IPS-18a (cell line): ENCODE measurements around the gene FAM43A.

ENCODE experiments used
- H3K27ac ChIP-seq: one replicate; pipeline ENCODE4 v1.5.1; 2013; ENCODE audit warnings: low read length
- H3K27me3 ChIP-seq: one replicate; pipeline ENCODE4 v1.6.1; 2013; ENCODE audit warnings: mild to moderate bottlenecking, low read length; ENCODE audit not compliant: control insufficient read depth, insufficient read depth
- H3K36me3 ChIP-seq: one replicate; pipeline ENCODE4 v1.6.1; 2013; ENCODE audit warnings: low read depth, low read length; ENCODE audit not compliant: control insufficient read depth
- H3K4me1 ChIP-seq: one replicate; pipeline ENCODE4 v1.6.1; 2013; ENCODE audit warnings: low read depth, low read length; ENCODE audit not compliant: control insufficient read depth
- H3K4me3 ChIP-seq: one replicate; pipeline ENCODE4 v1.5.1; 2013; ENCODE audit warnings: low read length
- H3K9ac ChIP-seq: one replicate; pipeline ENCODE4 v1.6.1; 2013; ENCODE audit warnings: mild to moderate bottlenecking, low read length, moderate library complexity
- H3K9me3 ChIP-seq: one replicate; pipeline ENCODE4 v1.6.1; 2013; ENCODE audit warnings: low read depth, low read length; ENCODE audit not compliant: control insufficient read depth

Gene FAM43A, protein sequence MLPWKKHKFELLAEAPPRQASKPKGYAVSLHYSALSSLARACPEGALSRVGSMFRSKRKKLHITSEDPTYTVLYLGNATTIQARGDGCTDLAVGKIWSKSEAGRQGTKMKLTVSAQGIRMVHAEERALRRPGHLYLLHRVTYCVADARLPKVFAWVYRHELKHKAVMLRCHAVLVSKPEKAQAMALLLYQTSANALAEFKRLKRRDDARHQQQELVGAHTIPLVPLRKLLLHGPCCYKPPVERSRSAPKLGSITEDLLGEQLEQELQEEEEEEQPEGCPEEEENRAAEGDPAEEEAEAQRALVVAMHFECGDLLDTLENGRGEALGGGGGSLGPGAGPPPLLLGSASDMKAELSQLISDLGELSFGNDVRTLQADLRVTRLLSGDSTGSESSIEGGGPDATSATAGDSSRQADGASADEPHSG

DNA sequence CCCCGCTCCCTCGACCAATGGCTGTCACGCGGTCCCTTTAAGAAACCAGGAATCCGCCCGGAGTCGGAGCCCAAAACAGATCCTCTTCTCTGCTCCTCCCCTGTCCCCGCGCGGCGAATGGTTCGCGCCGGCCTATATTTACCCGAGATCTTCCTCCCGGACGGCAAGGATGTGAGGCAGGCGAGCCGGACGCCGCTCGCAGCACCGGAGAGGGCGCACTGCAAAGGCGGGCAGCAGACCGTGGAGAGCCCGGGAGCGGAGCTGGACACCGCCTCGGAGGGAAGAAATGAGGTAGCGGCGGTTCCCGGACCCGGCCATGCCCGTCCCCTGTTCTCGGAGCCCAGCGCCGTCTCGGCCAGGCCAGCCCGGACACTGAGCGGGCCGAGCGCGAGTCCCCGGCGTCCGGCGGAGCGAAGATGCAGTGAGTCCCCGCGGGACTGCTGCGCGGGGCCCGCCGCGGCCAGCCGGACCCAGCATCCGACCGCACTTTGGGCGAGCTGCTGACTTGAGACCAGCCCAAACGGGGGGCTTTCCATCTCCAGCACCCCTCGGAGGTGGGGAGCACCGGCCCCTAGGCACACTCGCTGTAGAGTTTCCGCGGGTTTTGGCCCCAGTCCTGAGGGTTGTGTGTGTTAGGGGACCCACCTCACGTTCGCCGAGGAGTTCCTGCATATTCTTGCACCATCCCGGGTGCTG, at the start of gene FAM43A:
TSS of gene FAM43A (plus strand) at position 166 of the 696 bp plus-strand sequence. CDS start 944 bp downstream, outside the sequence.
- no peak within 1 kb of the TSS for H3K27ac ChIP-seq
- peaks cover 5% of the 10 kb centered on the region for H3K4me1 ChIP-seq

GRCh38 chr3:194637066-194637465, 48.6 kb upstream of the FAM43A start:
- Histone ChIP-seq H3K4me1 (peaks cover 5% of the 10 kb centered on the region), H3K9ac (no peak overlapping the region), H3K36me3 (peaks cover 11% of the 10 kb centered on the region), H3K4me3 (no peak overlapping the region), H3K9me3 (no peaks in the 10 kb centered on the region), H3K27me3 (no peaks in the 10 kb centered on the region), H3K27ac (no peak overlapping the region)

More for the DNA sequence above, at the start of gene FAM43A:
- Histone ChIP-seq H3K4me3 (peak within 1 kb of the TSS; percentile 78), H3K9me3 (no peaks in the 10 kb centered on the region), H3K9ac (peak within 1 kb of the TSS; percentile 18), H3K36me3 (no peaks in the 10 kb centered on the region), H3K27me3 (peaks cover 36% of the 10 kb centered on the region)

GRCh38 chr3:194637541-194638400, 47.9 kb upstream of the FAM43A start:
- Histone ChIP-seq H3K27me3 (no peaks in the 10 kb centered on the region), H3K27ac (no peak overlapping the region), H3K9me3 (no peaks in the 10 kb centered on the region), H3K36me3 (peaks cover 18% of the 10 kb centered on the region), H3K9ac (no peak overlapping the region), H3K4me3 (no peak overlapping the region), H3K4me1 (peaks cover 5% of the 10 kb centered on the region)

GRCh38 chr3:194638991-194639605, 46.6 kb upstream of the FAM43A start:
- H3K36me3 ChIP-seq: peaks cover 29% of the 10 kb centered on the region
- H3K9ac ChIP-seq: no peak overlapping the region
- no peaks in the 10 kb centered on the region for H3K9me3 ChIP-seq
- H3K27ac ChIP-seq: no peak overlapping the region
- no peak overlapping the region for H3K4me3 ChIP-seq
- peaks cover 5% of the 10 kb centered on the region for H3K4me1 ChIP-seq
- H3K27me3 ChIP-seq: no peaks in the 10 kb centered on the region

DNA sequence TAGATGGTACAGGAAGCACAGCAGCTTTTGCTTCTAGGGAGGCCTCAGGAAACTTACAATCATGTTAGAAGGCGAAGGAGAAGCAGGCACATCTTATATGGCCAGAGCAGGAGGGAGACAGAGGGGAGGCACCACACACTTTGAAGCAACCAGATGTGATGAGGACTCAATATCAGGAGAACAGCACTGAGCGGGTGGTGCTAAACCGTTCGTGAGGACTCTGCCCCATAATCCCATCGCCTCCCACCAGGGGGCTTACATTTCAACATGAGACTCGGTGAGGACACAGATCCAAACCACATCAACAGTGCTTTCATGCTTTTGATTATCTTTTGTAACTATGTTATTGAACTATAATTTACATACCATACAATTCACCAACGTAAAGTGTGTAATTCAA, 44.9 kb upstream of the FAM43A start:
- Histone ChIP-seq H3K36me3 (peaks cover 41% of the 10 kb centered on the region), H3K27me3 (no peaks in the 10 kb centered on the region), H3K9ac (no peak overlapping the region), H3K27ac (no peak overlapping the region), H3K4me1 (peaks cover 5% of the 10 kb centered on the region), H3K4me3 (no peak overlapping the region), H3K9me3 (no peaks in the 10 kb centered on the region)

- Histone ChIP-seq H3K27me3 (no peaks in the 10 kb centered on the region), H3K9me3 (no peaks in the 10 kb centered on the region), H3K27ac (no peak overlapping the region), H3K4me3 (no peak overlapping the region), H3K9ac (no peak overlapping the region), H3K4me1 (no peaks in the 10 kb centered on the region), H3K36me3 (peaks cover 56% of the 10 kb centered on the region)
These were observed 42.9 kb upstream of the FAM43A start for GRCh38 chr3:194642769-194643168.

- H3K9me3 ChIP-seq: no peaks in the 10 kb centered on the region
- H3K4me3 ChIP-seq: no peak overlapping the region
- no peaks in the 10 kb centered on the region for H3K27me3 ChIP-seq
- H3K36me3 ChIP-seq: peaks cover 76% of the 10 kb centered on the region
- no peaks in the 10 kb centered on the region for H3K4me1 ChIP-seq
- H3K27ac ChIP-seq: no peak overlapping the region
- no peak overlapping the region for H3K9ac ChIP-seq
These were observed 37.9 kb upstream of the FAM43A start for GRCh38 chr3:194647747-194648146.

GRCh38 chr3:194654443-194654842, 31.2 kb upstream of the FAM43A start:
- Histone ChIP-seq H3K4me3 (no peak overlapping the region), H3K4me1 (no peaks in the 10 kb centered on the region), H3K27me3 (no peaks in the 10 kb centered on the region), H3K36me3 (peaks cover 68% of the 10 kb centered on the region), H3K9me3 (no peaks in the 10 kb centered on the region), H3K27ac (no peak overlapping the region), H3K9ac (no peak overlapping the region)

DNA sequence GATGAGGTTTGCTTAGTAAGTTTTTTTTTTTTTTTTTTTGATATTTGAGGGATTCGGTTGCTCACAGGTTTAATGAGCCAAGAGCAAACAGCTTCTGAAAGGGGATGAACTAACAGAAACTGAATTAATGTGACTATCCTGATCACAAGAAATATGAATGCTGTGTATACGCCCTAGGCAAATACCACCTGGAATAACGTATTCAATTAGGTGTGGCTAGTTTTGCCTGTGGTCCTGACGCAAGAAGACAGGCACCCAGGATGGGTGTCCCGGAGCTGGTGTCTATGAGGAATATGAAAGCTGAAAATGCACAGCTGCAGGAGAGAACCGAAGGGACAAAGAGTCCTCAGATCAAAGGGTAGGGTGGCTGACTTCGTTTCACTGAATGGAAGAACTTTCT, 28.2 kb upstream of the FAM43A start:
- Histone ChIP-seq H3K36me3 (peaks cover 68% of the 10 kb centered on the region), H3K4me3 (no peak overlapping the region), H3K9me3 (no peaks in the 10 kb centered on the region), H3K9ac (no peak overlapping the region), H3K27me3 (no peaks in the 10 kb centered on the region), H3K4me1 (no peaks in the 10 kb centered on the region), H3K27ac (no peak overlapping the region)

- Histone ChIP-seq H3K4me1 (no peaks in the 10 kb centered on the region), H3K27me3 (no peaks in the 10 kb centered on the region), H3K4me3 (no peak overlapping the region), H3K9me3 (no peaks in the 10 kb centered on the region), H3K27ac (no peak overlapping the region), H3K9ac (no peak overlapping the region), H3K36me3 (peaks cover 67% of the 10 kb centered on the region)
These were observed 27.0 kb upstream of the FAM43A start for GRCh38 chr3:194658477-194659242.
